ENCODE data around the gene OR56A1.
"Not testable (repeated sequence)": the region's sequence is repeated elsewhere in the genome, so short reads cannot be mapped to it uniquely, and the experiment has no call there.

Gene OR56A1

DNA sequence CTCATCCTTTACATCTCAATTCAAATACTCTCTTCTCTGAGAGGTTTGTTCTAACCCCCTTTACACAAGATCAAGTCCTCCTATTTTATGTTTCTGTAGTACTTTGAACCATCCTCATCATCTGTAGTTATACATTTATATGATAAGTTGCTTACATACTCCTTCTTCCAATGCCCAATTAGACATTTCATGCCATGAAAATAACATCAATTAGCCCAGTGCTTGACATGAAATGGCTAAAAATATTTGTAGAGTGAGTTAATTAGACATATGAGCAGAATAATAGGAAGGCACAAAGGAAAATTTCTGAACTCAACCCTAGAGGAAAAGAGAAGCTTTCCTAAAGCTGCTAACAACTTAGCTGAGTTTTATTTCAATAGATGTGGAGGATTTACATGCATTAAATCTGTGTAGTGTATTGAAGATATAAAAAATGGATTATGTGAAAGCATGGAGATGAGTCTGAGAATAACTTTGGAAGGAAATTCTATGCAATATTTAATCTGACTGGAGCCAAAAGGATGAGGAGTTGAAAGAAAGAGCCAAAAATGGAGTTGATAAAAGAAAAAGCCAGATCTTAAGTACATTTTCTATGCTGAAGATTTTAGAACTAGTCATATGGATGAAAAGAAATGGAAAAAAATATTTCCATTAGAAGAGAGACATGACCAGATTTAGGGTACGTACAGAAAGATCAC is at the start of gene OR56A1:
Gene OR56A1, minus strand, starts transcription at position 51 of the 698 bp plus-strand sequence. CDS start 3,066 bp downstream, outside the sequence.
- TF ChIP-seq CTCF (IDR thresholded peaks at IDR 0.05; ENCODE audit: extremely low read depth, insufficient read depth, missing control alignments) = no peak
- in situ Hi-C loops (cut with MboI; ENCODE audit: low pct_unique_long_range_greater_than_20kb, low sequenced_read_pairs, unreplicated experiment) = no loop called here
- no peak for DNase-seq (ENCODE audit: low spot score)

- in situ Hi-C loops (cut with MboI; ENCODE audit: low pct_unique_long_range_greater_than_20kb, low sequenced_read_pairs, unreplicated experiment) = no loop called here
- TF ChIP-seq CTCF (IDR thresholded peaks at IDR 0.05; ENCODE audit: extremely low read depth, insufficient read depth, missing control alignments) = no peak
- no peak for DNase-seq (ENCODE audit: low spot score)
Observed at GRCh38 chr11:6079463-6079862, 48.9 kb upstream of the OR56A1 start.

- in situ Hi-C loops (cut with MboI; ENCODE audit: low pct_unique_long_range_greater_than_20kb, low sequenced_read_pairs, unreplicated experiment) = no loop called here
- DNase-seq (ENCODE audit: low spot score) = no peak
- no peak for TF ChIP-seq CTCF (IDR thresholded peaks at IDR 0.05; ENCODE audit: extremely low read depth, insufficient read depth, missing control alignments)
Observed at GRCh38 chr11:6077723-6078122, 47.2 kb upstream of the OR56A1 start.

- DNase-seq (ENCODE audit: low spot score); in situ Hi-C loops (cut with MboI; ENCODE audit: low pct_unique_long_range_greater_than_20kb, low sequenced_read_pairs, unreplicated experiment): not testable (repeated sequence)
Observed at GRCh38 chr11:6076443-6076842, 45.9 kb upstream of the OR56A1 start.

- in situ Hi-C loops (cut with MboI; ENCODE audit: low pct_unique_long_range_greater_than_20kb, low sequenced_read_pairs, unreplicated experiment) = no loop called here
- DNase-seq (ENCODE audit: low spot score) = no peak
- TF ChIP-seq CTCF (IDR thresholded peaks at IDR 0.05; ENCODE audit: extremely low read depth, insufficient read depth, missing control alignments) = no peak
Observed at GRCh38 chr11:6067502-6067901, 36.9 kb upstream of the OR56A1 start.

GRCh38 chr11:6062691-6063358 is 32.3 kb upstream of the OR56A1 start:
- TF ChIP-seq CTCF (IDR thresholded peaks at IDR 0.05; ENCODE audit: extremely low read depth, insufficient read depth, missing control alignments) = peak; percentile 18
- in situ Hi-C loops (cut with MboI; ENCODE audit: low pct_unique_long_range_greater_than_20kb, low sequenced_read_pairs, unreplicated experiment) = no loop called here
- no peak for DNase-seq (ENCODE audit: low spot score)

DNA sequence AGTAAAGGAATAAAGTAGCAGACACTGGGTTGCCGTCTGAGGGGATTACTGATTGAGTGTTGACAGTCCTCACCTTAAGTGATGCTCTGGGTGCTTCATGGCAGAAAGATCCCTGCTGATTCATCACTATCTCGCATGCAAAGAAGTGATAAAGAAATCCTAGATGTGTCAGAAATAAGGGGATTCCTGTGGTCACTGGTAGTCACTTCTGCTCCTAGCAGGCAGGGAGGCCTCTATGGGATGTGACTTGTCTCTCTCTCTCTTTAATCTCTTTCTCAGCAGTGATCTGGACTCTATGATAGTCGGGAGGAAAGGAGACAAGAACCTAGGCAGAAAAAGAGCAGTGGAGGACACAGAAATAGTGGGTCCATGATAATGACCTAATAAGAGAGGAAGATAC is 30.9 kb upstream of the OR56A1 start:
- DNase-seq (ENCODE audit: low spot score) = no peak
- in situ Hi-C loops (cut with MboI; ENCODE audit: low pct_unique_long_range_greater_than_20kb, low sequenced_read_pairs, unreplicated experiment) = no loop called here
- no peak for TF ChIP-seq CTCF (IDR thresholded peaks at IDR 0.05; ENCODE audit: extremely low read depth, insufficient read depth, missing control alignments)

Measured in GM13977 (cell line).